HG02642 (cell line): ENCODE results near the gene SDCCAG8.

Experiments
- ATAC-seq: cut with Tn5 transposase; IDR thresholded peaks from one replicate; pipeline ENCODE4 v1.9.1; 2021; ENCODE audit warnings: mild to moderate bottlenecking; ENCODE audit not compliant: unreplicated experiment, poor library complexity

Gene SDCCAG8

DNA sequence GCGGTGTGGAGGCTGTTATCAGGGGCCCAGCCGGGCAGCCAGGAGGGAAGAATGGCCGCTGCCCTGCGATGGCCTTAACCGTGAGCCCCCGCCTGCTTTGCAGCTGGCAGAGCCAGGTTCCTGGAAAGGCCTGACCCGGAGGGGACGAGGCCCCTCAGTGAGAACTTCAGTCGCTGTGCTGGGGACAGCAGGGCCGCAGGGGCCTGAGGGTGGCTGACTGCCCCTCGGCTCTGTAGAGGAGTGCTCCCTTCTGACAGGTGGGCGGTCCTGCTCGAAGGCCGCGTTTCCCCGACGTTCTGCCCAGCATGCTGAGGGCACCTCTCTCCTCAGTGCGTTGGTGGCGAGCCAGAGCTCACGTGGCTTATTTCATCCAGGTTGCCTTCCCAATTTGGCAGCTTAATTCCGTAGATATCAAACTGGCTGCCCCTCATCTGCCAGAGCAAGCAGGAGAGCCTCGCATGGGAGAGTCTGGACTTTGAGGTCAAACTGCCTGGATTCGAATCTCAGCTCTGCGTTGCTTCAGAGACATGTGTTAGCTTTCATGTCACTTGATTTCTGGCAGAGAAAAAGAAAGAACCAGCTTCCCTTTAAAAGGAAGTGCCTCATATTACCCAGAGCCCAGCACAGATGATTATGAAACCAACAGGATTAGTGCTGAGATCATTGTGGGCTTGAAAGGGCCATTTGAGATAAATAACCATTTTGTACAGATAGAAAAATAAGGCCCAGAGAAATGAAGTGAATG lies 239.8 kb downstream of the SDCCAG8 start:
- ATAC-seq = no peak

DNA sequence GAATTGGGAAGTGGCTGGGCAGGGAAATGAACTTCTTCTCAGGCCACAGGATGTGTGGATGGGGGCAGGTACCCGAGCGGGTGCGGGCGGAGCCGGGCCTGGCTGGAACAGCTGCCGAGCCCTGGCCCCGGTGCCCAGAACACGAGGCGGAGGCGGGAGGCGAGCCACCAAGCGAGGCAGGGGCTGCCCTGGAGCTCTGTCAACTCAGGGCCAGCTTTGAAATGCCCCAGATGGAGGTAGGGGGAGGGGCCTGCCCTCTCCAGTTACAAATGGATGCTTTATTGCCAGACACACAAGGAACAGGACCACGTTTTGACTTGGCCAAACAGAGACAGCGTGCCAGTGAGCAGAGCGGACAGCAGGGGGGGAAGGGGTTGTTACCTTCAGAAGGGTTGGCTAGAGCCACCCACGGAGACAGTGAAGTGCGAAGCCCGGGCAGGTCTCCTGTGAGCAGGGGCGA lies 240.4 kb downstream of the SDCCAG8 start:
- no peak for ATAC-seq

DNA sequence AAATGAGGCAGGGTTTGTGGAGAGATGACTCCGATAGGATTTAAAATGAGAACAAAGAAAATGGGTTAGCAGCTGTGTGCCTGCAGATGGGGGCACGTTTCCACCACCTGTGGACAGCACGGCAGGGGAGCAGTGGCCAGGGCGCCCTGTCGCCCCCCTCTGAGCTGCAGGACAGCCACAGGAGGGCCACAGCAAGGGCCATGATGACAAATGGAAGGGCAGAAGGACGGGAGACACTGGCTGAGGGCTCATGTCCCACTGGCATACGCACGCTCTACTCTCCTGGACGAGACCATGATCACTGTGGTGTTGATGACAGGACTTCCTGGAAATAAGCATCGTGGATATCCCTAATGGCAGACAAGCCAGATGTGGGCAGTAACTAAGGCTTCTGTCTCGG lies 241.0 kb downstream of the SDCCAG8 start:
- no peak for ATAC-seq

DNA sequence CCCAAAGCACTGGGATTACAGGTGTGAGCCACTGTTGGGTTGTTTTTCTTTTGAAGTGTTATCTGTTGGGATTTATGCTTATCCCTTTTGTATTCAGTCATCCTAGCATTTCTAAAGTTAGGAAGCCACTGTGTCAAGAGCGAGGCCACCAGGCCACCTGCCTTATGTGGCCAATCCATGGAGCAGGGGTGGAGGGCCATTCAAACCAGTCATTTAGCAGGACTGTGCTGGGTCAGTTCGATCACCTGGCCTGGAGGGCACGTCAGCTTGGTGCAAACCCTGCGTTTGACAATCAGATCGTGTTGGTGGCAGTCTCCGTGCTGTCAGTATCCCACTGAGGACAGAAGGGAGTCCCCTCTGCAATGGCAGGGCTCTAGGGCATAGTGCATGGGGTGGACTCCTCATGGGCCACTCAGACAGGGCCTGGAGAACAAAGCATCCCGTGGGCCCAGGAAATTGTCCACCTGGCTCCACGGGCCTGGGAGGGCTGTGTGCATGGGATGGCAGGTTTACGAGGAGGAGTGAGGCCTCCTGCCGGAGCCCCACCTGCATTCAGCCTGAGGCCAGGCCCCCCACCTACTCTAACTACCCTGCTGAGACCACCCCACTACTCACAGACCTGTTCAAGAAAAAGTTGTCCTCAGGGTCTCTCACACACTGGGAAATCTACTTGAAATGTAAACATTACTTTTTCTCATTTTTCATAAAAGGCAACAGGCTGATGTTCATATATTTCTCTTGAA lies 242.3 kb downstream of the SDCCAG8 start:
- ATAC-seq = no peak

DNA sequence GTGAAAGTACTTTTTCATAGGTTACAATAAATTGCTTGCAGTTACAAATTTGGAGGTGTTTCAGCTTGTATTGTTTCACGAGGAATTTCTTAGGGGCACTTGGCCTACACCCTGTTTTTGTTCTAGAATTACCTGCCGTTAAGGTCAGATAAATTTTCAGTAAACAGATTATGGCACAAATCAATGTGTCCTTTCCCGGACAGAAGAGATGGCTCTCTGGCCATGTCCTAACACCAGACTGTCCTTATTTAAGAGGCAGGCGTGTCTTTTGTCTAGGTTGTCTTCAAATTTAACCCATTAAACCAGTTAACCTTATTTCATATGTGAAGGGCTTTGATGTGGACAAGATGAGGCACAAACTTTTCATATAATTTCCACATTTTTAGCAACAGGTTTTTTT lies 243.4 kb downstream of the SDCCAG8 start:
- ATAC-seq = no peak

DNA sequence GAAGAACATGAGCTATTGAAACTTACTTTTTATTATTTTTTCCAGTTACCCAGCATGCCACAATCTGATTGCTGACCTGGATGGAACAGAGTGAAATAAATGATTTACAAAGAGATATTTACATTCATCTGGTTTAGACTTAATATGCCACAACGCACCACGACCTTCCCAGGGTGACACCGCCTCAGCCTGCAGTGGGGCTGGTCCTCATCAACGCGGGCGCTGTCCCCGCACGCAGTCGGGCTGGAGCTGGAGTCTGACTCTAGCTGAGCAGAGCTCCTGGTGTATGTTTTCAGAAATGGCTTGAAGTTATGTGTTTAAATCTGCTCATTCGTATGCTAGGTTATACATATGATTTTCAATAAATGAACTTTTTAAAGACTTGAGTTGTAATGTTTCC lies 243.9 kb downstream of the SDCCAG8 start:
- no peak for ATAC-seq

DNA sequence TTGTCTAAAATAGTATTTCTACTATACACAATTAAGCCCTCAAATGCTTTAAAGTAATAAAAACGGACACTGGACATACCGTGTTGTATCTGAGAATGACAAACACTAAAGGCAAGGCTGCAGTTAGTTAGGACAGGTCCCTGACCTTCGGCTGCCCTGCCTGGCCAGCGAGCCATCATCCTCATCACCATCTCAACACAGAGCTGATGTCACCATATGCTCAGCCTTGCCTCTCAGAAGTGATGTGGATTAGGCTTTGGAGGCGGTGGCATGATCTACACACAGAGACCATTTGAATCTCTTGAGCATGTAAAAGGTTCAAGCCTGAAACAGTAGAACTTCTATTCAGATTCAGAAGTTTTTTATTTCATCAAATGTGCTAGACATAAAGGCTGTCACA lies 244.7 kb downstream of the SDCCAG8 start:
- no peak for ATAC-seq

DNA sequence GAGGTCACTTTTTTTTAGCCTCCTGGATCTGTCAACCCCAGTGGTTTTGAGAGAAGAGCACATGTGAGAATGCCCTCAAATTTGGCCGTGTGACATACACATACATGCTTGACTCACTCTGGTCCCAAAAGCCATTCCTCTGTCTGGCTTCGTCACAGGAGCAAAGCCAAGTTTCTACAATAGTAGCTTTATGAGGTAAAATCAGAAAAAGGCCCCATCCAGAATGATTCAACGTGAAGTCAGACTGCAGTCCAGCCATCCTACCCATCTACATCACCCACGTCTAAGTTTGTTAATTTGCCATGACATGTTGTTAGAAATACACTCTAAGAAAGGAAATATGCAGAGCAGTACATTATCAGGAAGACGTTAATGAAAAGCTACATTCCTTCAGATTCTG lies 245.2 kb downstream of the SDCCAG8 start:
- no peak for ATAC-seq

DNA sequence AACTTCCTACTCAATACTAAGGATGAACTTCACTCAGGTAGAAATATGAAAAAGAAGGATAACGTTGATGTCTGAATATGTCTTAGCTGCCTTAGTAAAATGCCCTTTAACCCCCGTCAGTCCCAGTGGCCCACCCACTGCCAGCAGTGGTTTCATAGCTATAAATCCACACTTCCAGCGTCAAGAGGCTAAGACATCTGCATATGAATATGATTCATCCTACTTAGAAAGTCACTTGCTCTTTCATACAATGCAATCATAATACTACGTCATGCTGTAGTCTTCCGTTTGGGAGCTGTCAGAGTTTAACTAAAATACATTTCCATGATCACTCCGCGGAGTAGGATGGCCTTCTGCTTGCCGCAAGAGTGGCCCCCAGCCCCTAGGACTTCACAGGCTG lies 247.3 kb downstream of the SDCCAG8 start:
- no peak for ATAC-seq

DNA sequence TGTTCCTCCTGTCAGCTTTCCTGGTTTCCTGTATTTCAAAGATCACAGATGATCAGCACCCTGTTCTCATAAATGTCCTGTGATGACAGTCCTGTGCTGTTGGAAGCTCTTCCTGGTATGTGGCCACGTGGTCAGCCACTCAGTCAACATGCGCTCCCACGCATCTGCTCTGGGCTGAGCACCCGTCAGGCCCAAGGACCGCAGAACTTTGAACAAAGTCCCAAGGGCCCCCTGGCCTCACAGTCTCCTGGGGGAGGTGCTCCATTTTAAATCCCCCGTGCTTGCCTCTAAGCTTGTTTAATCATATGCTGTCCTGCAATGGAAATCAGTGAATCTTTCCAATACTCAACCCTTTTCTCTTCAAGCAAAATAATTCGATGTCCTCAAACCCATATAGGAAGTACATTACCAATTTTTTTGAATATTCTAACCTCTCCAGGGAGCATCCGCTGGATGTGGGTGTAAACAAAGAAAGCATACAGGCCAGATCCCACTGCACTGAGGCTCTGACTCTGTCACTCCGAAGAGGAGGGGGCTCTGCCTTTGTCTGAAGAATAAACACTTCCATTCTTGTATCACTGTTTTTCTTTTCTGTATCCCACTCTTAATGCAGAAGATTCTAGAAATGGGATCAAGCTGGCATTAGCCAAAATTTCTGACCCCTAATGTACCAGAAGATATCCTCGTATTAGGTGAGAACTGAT lies 250.3 kb downstream of the SDCCAG8 start:
- ATAC-seq = peak; percentile 57

DNA sequence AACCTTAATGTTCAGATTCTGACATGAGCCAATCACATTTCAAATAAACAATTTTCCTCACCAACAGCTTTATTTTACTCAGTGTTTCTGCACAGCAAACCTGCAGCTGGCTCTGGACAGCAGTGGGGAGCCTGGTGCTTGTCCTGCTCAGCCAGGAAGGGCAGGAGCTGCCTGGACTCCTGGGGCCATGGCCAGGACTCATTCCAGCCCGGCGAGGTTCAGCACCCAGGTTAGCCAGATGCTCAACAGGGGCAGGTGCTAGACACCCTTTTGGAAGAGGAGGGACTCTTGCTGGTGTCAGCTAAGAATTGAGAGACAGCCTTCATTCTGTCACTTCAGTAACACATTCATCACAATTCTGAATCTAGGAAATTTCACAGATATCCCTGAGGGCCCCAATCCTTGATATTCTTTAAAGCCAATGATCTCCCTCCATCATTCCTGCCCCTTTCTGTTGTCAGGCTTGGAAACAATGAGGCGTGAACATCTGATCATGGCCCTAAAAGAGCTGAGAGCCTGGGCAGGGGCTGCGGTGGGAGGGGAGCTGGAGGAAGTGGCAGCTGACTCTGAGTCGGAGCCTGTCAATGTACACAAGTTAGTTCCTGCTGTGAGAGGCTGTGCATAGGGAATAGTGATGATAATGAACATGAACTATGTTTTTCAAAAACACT lies 251.3 kb downstream of the SDCCAG8 start:
- ATAC-seq = no peak

DNA sequence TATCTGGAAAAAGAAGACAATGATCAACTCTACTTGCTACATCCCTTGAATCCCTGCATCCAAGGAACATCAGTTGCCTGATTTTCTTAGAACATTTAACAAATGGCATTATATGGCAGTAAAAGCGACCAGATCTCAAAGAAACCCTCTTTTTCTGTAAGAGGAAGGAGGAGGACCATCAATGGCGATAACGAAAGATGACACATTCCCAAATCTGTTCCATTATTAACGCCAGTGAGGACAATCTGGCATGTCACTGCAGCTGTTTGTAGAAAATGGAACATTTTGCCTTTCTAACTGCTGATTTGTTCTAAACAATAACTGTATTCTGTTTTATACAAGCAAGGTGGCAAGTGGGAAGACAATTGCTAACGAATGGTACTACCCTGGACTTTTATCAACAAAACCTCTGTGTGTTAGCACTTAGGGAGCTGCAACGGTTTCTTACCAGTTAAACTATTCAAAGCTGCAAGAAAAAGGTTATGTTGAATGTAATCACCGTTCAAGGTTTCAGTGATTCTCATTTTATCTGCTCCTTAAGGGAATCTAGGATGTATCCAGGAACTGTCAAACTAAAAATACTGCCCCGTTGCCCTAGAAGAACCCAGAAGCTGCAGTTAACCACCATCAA lies 251.9 kb downstream of the SDCCAG8 start:
- ATAC-seq = no peak

DNA sequence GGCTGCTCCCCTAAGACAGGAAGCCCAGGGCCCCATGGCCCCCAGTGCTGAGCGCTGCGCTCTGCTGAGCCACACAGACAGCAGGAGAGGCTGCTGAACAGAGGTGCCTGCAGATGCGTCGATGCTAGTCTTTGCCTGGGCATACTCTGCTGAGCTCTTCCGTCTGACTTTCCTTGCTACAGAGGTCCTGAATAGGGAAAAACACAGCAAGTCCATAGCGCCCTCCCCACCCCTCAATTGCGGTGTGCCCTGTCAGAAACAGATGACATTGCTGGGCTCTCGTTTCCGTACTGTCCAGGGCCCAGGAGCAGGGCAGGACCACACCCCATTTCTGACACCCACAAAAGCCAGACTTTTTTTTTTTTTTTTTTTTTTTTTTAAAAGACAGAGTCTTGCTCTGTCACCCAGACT lies 252.5 kb downstream of the SDCCAG8 start:
- peak; percentile 77 for ATAC-seq

DNA sequence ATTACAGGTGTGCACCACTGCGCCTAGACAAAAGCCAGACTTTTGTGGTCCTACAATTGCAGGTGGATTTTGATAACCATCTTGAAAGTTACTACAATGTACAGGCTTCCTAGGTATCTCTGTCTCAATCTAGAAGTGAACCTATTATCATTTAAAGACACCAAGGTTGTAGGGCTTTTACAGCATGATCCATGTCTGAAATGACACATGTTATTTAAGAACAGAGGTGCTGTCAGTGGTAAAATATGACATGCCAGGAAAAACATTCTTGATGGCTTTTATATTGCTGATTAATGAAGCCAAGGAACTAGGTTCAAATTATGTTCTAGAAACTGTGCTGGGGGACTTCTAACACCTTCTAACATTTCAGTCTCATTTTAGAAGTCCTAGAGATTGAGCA lies 253.1 kb downstream of the SDCCAG8 start:
- ATAC-seq = no peak

DNA sequence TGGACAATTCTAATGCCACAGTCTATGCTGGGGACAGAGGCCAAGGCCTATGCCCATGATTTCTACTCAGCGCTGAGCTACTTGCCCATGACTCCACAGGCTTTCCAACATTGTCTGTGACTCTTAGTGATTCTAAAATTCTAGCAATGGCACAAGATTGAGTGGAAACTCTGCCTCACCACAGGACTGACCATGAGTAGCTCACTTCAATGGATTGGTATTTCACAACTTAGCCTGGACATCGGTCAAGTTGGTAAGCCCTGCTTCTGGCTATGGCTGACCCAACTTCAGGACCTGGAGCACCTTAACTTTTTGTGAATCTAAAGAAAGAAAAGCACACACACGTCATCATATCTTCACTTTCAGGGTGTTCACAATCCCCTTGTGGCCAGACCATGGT lies 255.1 kb downstream of the SDCCAG8 start:
- no peak for ATAC-seq

DNA sequence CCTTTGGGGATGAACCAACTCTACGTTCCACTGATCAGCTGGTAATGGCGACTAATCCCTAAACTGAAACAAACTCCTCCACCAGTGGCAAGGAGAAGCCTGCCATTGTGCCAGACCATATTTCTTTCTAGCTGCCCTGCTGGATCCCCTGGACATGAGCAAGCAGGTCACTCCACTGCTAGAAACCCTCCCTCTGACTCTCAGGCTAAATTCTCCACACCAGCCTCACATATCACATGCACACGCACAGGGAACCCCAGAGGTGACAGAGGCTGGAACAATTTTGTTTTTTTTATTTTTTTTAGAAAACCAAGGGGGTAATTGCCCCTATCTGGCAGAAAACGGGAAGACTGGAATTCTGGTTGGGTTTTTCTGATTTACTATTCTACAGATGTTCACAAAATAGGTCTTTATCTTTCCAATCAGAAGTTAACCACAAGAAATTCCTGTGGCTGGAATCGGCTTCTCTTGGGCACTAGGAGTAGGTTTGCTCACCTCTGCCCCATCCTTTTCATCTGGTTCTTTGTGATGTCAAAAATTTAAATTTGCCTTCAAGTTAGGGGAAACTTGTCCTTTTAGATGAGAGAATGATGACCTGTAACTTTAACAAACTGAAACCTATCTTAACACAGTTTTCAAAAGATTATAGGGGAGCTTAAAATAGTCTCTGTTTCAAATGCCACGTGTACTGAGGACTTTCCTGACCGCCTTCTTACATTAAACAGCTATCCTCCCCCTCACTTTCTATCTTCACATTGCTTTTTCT lies 258.1 kb downstream of the SDCCAG8 start:
- ATAC-seq = no peak

DNA sequence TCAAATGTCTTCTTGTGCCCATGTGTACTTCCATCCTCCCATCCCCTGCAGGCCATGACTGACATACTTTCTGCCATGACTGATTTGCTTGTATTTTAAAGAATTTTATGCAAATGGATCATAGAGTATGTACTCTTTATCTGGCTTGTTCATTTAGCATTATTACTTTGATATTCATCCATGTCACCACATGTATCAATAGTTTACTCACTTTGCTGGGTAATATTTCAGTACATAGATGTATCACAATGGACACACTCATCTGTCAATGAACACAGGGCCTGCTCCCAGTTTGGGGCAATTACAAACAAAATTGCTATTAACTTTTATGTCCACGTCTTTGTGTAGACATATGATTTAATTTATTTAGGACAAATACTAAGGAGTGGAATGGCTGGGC lies 259.1 kb downstream of the SDCCAG8 start:
- ATAC-seq = no peak

DNA sequence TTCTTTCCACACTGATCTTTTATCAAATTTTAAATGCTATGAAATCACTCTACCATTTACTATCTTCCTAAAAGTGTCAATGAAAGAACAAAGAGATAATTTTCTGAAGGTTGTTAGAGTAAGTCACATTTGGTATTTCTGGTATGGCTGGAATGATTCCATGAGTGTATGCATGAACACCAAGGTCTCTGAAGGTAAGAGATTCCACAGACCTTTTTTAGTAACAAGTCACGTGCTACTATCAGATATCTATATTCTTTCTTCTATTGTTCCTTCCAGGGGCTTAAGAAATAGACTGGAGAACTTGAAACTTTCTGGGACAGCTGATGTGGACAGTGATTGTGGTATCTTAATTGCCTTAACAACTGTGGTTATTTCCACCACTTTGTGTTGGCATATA lies 265.0 kb downstream of the SDCCAG8 start:
- ATAC-seq = no peak

DNA sequence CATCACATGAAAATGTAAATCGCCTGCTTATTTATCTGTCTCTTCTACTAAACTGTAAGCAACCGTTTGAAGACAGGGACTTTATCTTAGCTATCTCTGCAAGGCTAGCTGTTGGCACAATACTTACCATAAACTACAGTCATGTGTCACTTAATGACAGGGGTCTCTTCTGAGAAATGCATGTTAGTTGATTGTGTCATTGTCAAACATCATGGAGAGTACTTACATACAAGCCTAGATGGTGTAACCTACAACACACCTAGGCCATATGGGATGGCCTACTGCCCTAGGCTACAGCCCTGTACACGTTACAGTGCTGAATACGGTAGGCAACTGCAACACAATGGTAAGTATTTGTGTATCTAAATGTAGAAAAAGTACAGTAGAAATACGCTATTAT lies 267.9 kb downstream of the SDCCAG8 start:
- ATAC-seq = no peak

DNA sequence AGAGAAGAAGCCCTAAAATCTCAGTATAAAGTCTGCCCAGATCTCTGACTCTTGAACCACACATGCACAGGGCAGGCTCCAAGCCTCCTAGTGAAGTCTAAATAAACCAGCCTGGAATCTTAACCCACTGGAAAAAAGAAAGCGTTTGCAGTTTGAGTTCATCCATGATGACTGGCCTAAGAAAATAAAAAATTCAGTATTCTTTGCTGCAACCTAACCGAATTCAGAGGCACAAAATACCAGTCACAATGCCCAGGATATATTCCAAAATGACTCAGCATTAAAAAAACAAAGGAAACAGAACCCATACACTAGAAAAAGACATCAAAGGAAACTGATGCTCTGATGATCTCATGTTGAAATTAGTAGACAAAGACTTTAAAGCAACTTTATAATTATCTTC lies 269.2 kb downstream of the SDCCAG8 start:
- ATAC-seq = no peak
